NCI-H128 (cell line): ENCODE measurements around the gene ADAMTSL2.
A peak's percentile ranks its signal among the peaks of the same experiment; 100 is the strongest.

Experiments
- DNase-seq: peaks from one replicate; lab custom pipeline; 2025; ENCODE audit not compliant: unreplicated experiment; lab: John Stamatoyannopoulos, UW

Gene ADAMTSL2

GRCh38 chr9:133532937-133533668 is 1.4 kb upstream of the ADAMTSL2 start:
- DNase-seq: peak; percentile 13

- no peak for DNase-seq
Observed at GRCh38 chr9:133533857-133534256, 647 bp upstream of the ADAMTSL2 start.

- DNase-seq: no peak
Observed at GRCh38 chr9:133535306-133535877, 888 bp downstream of the ADAMTSL2 start.

- DNase-seq: no peak
Observed at GRCh38 chr9:133536080-133536479, 1.6 kb downstream of the ADAMTSL2 start.

- DNase-seq: no peak
Observed at GRCh38 chr9:133536536-133536935, 2.0 kb downstream of the ADAMTSL2 start.

- DNase-seq: no peak
Observed at GRCh38 chr9:133537257-133537656, 2.8 kb downstream of the ADAMTSL2 start.

- DNase-seq: no peak
Observed at GRCh38 chr9:133538176-133538575, 3.7 kb downstream of the ADAMTSL2 start.

- no peak for DNase-seq
Observed at GRCh38 chr9:133538851-133539833, 4.6 kb downstream of the ADAMTSL2 start.

- no peak for DNase-seq
Observed at GRCh38 chr9:133539991-133540697, 5.6 kb downstream of the ADAMTSL2 start.

- DNase-seq: no peak
Observed at GRCh38 chr9:133540698-133541025, 6.2 kb downstream of the ADAMTSL2 start.

- DNase-seq: no peak
Observed at GRCh38 chr9:133542002-133542401, 7.5 kb downstream of the ADAMTSL2 start.

- no peak for DNase-seq
Observed at GRCh38 chr9:133543772-133544467, 9.4 kb downstream of the ADAMTSL2 start.

- DNase-seq: no peak
Observed at GRCh38 chr9:133545494-133546286, 11.2 kb downstream of the ADAMTSL2 start.

- no peak for DNase-seq
Observed at GRCh38 chr9:133546287-133546680, 11.8 kb downstream of the ADAMTSL2 start.

- no peak for DNase-seq
Observed at GRCh38 chr9:133547116-133547515, 12.6 kb downstream of the ADAMTSL2 start.

- no peak for DNase-seq
Observed at GRCh38 chr9:133551446-133551845, 16.9 kb downstream of the ADAMTSL2 start.

GRCh38 chr9:133552236-133552635 is 17.7 kb downstream of the ADAMTSL2 start:
- DNase-seq: no peak

GRCh38 chr9:133553123-133553522 is 18.6 kb downstream of the ADAMTSL2 start:
- DNase-seq: no peak

GRCh38 chr9:133553973-133554713 is 19.6 kb downstream of the ADAMTSL2 start:
- DNase-seq: no peak
